Measurements from ENCODE around the gene GTF2A1L. TPM values are rescaled to one million over a fixed set of nuclear protein-coding genes. Genes with fewer than 3 reads are reported as not detected.

Gene GTF2A1L
- total RNA-seq, 1 donor from 2014 or later = not detected

Other genes with a start within 250 kb of the GTF2A1L start
- 22.8 and 23.4 TPM in 2 replicates for gene PPP1R21, start 177.1 kb upstream of the GTF2A1L start, total RNA-seq
- 1.9 and 2.1 TPM in 2 replicates for gene STON1, start 87.7 kb upstream of the GTF2A1L start, total RNA-seq
- not detected in 2 replicates for gene LHCGR, start 137.9 kb downstream of the GTF2A1L start, total RNA-seq